HFF-Myc (cell line): ENCODE data around the gene KIRREL3.

Source experiments
- DNase-seq: peaks from one replicate; pipeline ENCODE4 v3.0.0-alpha.2; 2011; ENCODE audit warnings: low read depth; ENCODE audit errors: extremely low read depth
- H3K4me3 ChIP-seq: replicated peaks from 2 replicates; pipeline ENCODE4 v1.5.1; 2011; ENCODE audit warnings: low read depth, mild to moderate bottlenecking, control low read depth, low read length
- CTCF ChIP-seq: IDR thresholded peaks from 2 replicates; pipeline ENCODE4 v1.5.1; 2012; ENCODE audit warnings: mild to moderate bottlenecking, low read depth, low read length, control low read depth; ENCODE audit errors: missing control alignments

KIRREL3 gene

DNA sequence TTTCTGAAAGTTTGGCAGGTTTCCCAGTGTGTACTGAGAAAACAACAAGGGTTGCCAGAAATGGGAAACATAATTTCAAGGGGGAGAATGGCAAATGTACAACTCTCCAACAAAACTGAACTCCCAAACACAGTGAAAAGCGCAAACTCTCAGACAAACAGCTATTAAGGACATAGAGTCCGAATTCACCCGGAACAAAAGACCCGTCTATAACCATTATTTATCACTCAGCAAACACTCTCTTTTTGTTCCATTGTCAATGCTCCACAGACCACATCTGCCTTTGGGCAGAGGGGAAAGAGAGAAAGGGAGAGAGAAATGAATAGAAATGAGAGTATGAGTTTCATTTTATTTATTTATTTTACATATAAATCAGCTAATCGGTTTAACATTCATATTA, 21.7 kb downstream of the KIRREL3 start:
- no peak overlapping the region for H3K4me3 ChIP-seq
- no peak for DNase-seq
- no peak for TF ChIP-seq CTCF

DNA sequence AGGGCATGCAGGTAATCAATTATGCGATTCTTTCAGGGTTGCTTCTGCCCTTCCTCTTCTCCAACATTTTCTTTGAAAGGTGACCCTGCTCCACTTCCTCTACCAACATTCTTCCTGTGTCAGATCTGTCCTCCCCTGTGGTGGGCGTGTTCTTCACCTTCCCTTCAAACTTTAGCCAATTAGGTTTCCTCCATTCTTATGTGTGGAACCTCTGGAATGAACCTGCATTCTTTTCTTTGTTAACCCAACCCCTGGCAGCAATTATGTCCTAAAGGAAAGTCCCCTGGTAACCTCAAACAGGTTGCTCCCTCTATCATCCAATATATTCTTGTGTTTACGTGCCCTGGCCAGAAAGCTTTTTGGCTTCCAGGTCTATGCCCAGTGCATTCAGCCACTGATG, 22.4 kb downstream of the KIRREL3 start:
- TF ChIP-seq CTCF, result no peak
- H3K4me3 ChIP-seq, result no peak overlapping the region
- DNase-seq, result no peak

GRCh38 chr11:126973051-126973450, 27.5 kb downstream of the KIRREL3 start:
- no peak overlapping the region for H3K4me3 ChIP-seq
- TF ChIP-seq CTCF, result no peak
- DNase-seq, result no peak

- no peak for DNase-seq
- H3K4me3 ChIP-seq, result no peak overlapping the region
- no peak for TF ChIP-seq CTCF
Measured at GRCh38 chr11:126971305-126971704, 29.3 kb downstream of the KIRREL3 start.

DNA sequence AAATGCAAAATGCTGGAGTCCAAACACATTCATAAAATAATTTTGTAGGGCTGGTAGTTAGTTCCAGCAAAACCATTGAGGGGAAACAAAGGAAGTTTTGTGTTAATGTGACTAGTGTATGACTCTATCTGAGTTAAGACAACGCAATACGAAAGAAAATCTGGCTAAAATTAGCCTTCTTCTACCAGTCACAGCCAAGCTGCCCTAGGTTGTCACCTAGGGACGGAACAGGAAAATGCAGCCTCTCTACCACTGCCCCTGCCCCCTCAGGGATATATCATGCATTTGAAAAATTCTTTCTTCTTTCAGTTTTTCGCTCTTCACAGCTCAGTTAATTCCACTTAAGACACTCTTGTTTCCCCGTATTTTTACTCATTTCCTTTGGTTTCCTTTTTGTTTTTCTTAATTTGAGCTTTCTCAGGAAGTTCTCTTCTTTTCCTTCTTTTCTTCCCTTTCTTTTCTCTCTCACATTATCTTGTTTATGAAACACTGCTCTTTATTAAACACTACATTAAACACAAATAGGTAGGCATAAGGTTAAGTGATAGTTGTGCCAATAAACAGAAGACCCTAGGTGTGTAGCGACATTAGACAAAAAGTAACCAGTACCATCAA, 30.6 kb downstream of the KIRREL3 start:
- H3K4me3 ChIP-seq, result no peak overlapping the region
- TF ChIP-seq CTCF, result peak; percentile 68
- DNase-seq, result no peak

DNA sequence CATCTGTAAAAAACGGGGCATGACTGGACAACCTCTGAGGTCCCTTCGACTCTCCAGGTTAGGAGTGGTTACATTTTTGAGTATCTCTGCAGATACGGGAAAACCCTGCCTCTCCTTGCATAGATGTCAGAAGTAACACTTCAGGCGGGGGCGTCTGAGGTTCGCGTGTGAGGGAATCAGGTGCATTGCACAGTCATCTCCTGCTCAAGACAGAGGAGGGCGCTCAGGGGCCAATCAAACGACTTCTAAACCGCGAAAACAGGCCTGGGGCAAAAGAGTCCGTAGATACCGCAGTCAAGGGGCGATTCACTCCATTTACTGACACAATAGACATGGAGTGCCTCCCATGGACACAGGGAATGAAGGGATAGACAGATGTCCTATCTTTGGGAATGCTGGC, 31.7 kb downstream of the KIRREL3 start:
- H3K4me3 ChIP-seq, result no peak overlapping the region

More for the DNA sequence above, 31.7 kb downstream of the KIRREL3 start:
- no peak for DNase-seq
- TF ChIP-seq CTCF, result no peak
